Epithelial cell of prostate (primary cell): ENCODE measurements around the gene MINDY1.

ENCODE experiments used
- DNase-seq: peaks from one replicate; pipeline ENCODE4 v3.0.0-alpha.2; 2011; ENCODE audit warnings: low read depth, low spot score
- H3K27ac ChIP-seq: fragments of 450-650 bp; 2 replicates; pipeline ENCODE4 v1.5.1; 2017; ENCODE audit warnings: mild to moderate bottlenecking

Gene MINDY1

DNA sequence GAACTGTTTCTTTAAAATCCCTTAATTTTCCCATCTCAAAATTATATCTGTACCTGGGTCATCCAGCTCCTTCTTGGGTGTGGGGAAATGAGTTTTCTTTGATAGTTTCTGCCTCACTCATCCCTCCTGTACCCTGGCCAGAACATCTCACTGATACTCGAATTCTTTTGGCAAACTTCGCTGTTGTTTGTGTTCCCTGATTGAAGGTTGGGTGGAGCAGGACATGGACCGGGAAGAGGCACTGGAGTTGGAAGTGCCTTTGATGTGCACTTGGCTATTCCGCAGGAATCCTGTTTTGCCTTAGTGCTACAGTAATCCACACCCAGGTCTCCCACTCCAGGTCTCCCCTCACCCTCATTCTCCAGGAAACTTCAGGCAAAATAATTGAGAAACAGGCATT, 11.2 kb downstream of the MINDY1 start:
- no peak overlapping the region for H3K27ac ChIP-seq
- no peak for DNase-seq

DNA sequence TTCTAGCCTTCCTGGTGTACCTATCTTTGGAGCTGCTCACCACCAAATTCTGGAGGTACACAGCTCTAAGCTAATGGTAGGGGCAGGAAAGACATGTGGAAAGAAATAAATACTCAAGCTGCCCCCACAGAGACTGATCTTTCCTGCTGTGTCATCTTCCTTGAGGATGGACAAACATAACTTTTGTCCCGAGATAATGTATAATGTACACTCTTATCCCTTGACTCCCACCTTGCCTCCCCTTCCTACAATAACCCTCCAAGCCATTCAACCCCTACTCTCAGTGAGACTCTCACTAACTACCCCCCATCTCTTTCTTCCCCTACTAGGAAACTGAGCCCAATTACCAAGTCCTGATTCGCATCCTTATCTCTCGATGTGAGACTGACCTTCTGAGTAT, 12.5 kb downstream of the MINDY1 start:
- no peak overlapping the region for H3K27ac ChIP-seq

DNA sequence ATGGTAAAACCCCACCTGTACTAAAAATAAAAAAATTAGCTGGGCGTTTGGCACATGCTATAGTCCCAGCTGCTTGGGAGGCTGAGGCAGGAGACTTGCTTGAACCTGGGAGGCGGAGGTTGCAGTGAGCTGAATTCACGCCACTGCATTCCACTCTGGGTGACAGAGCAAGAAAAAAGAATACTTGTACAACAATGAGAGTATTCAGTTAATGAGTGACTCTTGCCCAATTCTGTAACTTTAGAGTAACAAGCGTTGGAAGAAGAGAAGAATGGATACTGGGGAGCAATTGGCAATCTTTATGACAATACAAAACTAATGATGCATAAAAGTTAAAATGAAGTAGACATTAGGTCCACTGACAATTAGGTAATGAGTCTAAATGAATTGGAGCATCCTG, 14.1 kb downstream of the MINDY1 start:
- H3K27ac ChIP-seq: no peak overlapping the region
- no peak for DNase-seq

More for the DNA sequence above, 12.5 kb downstream of the MINDY1 start:
- no peak for DNase-seq

DNA sequence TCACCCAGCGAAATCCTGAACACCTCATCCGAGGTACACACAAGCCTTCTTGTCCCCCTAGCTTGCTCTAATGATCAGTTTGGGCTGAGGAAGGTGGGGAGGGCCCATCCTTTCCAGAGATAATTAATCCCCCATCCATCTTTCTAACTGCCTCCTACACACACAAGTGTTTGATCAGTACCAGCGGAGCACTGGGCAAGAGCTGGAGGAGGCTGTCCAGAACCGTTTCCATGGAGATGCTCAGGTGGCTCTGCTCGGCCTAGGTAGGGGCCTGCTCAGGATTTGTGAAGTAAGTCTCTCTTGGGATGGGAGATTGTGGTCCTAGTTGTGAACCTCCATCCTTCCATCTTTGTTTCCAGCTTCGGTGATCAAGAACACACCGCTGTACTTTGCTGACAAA, 18.8 kb downstream of the MINDY1 start:
- H3K27ac ChIP-seq: no peak overlapping the region
- DNase-seq: no peak

DNA sequence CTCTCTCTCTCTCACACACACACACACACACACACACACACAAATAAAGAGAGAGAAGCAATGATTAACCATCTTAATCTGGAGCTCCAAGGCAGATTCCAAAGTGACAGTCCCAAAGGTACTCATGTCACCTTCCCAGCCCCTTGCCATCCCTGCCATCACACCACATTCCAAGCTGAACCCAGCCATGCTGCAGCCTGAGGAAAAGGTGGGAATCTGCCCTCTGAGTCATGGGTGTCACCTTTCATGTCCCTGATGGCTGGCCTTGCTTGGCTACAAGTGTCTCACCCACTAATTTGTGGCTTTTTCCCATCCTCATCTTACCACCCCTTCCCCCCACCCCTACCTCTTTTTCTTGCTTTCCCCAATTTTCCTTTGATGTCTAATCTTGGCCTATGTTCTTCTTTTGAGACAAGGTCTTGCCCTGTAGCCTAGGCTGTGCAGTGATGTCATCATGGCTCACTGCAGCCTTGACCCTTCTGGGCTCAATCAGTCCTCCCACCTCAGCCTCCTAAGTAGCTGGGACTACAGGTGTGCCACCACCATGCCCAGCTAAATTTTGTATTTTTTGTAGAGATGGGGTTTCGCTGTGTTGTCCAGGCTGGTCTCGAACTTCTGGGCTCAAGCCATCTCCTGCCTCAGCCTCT, 21.4 kb downstream of the MINDY1 start:
- no peak overlapping the region for H3K27ac ChIP-seq
- no peak for DNase-seq

DNA sequence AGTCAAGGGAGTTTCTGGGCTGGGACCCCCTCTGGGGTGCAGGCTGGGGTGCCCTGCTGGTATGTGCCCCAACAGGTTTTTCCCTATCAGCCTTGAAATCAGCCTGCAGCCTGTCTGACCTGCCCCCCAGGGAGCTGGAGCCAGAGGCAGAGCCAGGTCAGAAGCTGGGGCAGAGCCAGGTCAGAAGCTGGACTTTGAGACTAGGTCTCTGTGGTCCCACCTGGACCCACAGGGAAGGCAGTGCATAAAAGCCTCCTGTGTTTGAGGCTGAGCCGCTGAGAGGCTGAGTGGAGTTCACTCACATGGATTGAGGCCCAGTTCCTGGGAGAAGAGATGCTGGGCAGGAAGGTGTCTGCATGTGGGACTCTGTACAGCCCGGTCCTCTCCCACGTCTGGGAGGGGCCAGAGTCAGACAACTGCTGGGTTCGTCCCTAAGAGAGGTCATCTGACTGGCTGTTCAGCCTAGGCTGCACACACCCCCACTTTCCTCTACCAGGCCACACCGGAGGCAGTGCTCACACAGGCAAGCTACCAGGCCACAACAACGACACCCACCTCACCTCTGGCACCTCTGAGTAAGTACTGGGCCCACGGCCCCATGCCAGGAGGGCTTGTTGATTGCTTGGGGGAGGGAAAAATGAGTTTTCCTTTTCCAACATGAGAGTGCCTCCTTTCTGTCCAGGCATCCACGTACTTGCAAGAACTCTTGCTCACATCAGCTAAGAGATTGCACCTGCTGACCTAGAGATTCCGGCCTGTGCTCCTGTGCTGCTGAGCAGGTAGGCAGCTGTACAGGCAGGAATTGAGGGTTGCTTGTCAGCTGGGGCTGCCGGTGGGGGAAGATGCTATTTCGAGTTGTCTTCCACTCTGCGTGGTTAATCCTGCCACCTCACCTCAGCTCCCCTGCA, 24.6 kb downstream of the MINDY1 start, which contains the start of gene ANXA9:
Gene ANXA9 (plus strand): TSS at position 488 of the 908 bp plus-strand sequence. CDS start 814 bp downstream, outside the sequence.
- no peak for DNase-seq
- peak within 1 kb of the TSS; percentile 84 for H3K27ac ChIP-seq

DNA sequence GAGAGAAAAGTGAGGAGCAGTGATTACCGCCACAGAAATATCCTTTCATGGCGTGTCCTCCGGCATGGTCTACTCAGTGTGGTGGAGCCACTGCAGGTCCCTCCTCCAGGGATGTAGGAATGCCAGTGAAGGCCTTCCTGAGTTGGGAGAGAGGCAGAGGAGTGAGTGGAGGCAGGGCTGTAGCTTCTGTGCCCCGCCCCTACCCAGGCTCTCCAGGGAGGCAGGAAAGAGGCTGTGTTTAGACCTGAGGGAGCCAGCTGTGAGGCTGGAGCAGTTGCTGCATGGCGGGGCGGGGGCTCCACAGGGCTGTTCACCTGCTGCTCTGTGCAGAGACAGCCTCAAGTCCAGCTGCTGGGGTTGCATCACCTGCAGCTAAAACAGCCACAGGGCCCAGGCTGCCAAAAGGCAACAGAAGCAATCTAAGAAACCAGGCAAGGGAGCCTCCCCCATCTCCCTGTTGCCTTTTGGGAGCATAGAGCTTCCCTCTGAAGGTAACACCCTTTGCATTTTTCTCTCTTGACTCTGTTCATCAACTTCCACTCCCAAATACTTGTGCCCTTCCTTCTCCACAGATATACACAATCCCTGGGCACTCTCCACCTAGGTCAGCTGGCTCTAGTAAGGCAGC, 25.4 kb downstream of the MINDY1 start:
- DNase-seq: no peak
- H3K27ac ChIP-seq: peak overlapping the region; percentile 84

DNA sequence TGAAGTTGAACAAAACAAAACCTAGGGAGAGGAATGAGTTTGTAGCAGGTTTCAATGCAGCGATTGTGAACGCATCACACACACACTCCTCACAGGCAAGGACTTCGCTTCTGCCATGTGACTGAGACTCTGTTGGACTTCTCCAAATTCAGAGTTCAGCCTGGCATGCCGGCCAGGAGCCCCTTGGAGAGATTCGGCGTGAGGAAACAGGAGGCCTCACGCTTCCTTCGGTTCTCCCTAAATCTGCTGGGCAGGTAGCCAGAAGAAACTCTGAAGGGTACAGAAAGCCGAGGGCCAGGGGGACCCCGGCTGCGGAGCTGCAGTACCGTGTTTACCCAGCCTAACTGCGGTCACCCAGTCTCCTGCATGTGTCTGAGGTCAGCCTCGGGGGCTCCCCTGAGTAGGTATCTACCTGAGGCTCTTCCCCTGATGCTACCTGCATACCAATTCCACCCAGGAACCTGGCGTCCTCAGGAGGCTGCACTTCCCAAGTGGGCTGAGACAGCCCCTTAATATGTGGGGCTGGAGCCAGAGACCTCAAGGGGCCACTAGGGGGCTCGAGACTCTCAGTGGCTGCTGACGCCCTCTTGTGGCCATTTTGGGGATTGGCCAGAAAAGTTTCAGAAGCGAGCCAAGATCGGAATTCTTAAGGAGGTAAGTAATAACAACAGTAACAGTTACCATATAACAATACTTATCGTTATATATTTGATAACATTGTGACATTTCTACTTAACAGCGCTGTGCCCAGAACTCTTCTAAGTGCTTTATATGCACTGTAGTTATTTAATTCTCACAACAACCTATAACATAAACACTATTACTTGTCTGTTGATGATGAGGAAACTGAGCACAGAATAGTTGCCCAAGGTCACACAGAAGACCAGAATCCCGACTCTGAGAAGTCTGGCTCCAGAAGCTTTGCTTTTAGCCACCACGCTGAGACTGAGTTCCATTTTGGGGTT, 27.3 kb downstream of the MINDY1 start:
- H3K27ac ChIP-seq: no peak overlapping the region
- DNase-seq: no peak

DNA sequence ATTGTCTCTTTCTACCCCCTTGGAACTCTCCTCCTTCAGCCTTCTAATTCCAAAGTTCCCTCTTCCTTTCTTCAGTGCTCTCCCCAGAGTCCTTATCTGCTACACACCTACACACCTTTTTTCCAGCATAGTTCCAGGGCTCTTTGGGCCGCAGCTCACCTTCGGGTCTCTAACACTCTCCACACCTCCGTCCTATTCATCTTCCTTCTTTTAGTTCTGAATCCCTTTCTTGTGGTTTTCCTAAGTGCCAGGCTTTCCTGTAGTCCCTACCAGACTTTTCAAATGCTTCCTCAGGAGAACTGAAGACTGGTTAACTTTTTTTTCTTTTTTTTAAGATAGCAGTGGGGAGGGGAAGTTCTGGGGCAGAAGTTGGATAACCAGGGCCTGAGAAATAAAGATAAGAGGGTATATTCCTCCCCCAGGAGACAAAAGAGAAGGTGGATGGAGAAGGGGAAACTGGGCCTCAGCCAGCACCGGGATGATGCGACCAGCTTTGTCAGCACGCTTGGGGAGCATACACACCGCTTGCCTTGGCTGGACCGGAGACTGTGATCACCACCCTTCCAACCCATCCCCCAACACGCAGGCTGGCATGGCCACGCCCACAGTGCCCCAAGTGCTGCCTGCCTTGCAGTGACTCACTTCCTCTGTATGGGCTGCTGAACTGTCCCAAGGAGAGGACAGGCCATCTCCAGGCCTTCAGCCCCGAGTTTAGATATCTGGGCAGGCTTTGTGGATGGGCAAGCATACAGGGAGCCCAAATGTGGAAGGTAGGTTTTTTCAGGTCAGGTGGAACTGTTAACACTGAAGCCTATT, 29.6 kb downstream of the MINDY1 start:
- peak overlapping the region; percentile 80 for H3K27ac ChIP-seq
- DNase-seq: no peak

DNA sequence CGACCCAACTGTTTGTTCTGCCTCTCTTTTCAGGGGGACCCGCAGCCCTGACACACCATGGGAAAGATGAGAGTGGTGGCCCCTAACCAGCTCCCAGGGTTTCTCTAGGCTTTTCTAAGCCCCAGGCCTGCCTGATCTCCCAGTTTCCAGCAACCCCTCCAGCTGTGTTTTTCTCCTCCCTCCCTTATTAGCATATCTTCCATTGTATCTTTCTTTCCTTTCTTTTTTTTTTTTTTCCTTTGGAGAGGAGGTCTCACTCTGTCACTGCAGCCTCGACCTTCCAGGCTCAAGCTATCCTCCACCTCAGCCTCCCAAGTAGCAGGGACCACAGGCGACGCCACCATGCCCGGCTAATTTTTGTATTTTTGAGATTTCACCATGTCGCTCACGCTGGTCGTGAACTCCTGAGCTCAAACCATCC, 30.3 kb downstream of the MINDY1 start:
- peak overlapping the region; percentile 80 for H3K27ac ChIP-seq
- no peak for DNase-seq

DNA sequence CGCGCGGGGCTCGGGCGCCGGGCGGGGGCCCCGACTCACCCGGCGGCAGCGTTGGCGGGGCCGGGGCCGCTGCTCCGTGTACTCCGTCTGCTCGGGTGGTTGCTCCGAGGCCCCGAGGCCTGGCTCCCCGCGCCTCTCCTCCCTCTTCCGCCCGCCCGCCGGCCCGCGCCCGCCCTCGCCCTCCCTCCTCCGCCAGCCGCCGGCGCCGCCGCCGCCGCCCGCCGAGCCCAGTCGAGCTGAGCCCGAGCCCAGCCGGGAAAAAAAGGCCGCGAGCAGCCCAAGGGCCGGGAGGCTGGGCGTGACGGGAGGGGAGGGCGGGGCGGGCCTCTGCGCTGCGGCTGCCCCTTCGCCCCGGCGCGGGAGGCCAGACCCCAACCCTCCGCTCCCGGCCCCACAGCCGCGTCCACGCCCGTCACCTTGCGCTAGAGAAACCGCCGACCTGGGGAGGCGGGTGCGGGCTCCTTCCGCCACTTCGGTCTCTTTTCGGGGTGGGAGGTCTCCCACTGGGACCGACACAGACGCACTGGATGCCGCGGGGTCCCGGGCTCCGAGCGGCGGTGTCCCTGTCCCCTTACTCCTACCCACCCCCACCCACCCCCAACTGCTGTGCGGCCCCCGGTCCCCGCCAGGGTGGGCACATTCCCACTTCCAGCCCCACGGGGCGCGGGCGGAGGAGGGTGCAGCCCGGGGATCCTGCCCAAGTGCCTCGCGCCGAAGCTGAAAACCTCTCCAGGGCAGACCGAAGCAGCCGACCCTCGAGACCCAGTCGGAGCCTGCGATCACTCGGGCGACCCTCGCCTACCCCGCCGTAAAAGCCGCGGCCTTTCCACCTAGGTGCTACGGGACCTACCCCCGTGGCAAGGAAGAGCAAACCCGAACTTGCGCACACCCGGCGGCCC, 31.9 kb downstream of the MINDY1 start, which contains the start of gene CERS2:
Gene CERS2 (minus strand): TSS at position 256 of the 899 bp plus-strand sequence. CDS start 5,745 bp downstream, outside the sequence.
- peak within 1 kb of the TSS; percentile 60 for H3K27ac ChIP-seq
- DNase-seq: no peak

DNA sequence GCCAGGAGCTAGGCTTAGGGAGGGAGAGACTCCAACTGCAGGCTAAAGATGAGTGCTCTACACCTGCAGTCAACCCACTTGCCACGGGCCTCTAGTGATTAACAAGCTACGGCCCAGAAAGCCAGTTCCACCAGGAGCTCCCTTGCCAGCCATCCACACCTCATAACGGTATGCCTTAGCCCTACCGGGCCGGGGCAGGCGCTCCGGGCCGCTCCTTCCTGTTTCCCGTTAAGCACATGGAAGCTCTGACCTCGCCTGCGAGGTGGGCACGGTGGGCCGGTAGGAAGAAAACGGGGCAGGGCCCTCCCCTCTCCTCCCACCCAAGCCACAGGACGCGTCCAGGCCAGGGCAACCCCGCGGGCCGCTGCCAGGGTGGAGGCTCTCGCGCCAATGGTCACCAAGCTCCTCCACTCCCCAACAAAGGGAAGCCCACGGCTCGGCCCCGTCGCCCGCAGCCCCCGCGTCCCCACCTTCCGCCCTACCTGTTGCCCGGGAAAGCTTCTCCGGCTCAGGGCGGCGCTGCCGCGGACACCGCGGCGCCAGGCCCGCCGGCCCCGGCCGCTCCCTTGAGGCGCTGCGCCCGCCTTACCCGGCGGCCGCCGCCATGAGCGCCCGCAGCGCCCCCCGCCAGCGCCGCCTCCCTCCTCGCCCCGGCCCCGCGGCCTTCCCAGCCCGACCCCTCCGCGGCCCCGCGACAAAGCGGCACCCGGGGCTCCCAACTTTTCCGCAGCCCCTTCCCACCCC, 32.7 kb downstream of the MINDY1 start:
- DNase-seq: no peak
- H3K27ac ChIP-seq: peak overlapping the region; percentile 60

DNA sequence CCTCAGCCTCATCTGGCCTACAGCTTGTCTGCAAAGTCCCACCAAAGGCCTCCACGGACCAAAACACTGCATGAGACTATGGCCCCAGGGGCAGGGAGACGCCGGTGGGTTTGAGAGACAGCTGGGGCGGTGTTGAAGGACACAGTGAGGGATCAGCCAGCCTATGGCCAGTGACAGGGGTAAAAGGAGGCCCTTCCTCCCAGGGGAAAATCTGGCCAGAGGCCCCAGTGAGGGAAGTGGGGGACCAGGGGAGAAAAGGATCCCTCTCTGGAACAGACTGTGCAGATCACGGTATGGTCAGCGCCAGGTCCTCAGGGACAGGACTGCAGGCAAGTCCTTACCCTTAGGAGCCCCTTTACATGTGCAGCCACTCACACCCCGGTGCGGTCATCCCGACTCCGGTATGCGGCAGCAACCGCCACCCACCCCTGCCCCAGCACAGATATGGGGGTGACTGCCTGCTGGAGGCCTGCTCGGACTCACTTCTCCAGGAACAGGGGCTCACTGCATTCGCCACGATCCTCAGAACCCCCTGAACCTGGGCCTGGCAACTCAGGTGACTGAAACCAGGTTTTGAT, 33.4 kb downstream of the MINDY1 start:
- DNase-seq: no peak
- peak overlapping the region; percentile 60 for H3K27ac ChIP-seq

DNA sequence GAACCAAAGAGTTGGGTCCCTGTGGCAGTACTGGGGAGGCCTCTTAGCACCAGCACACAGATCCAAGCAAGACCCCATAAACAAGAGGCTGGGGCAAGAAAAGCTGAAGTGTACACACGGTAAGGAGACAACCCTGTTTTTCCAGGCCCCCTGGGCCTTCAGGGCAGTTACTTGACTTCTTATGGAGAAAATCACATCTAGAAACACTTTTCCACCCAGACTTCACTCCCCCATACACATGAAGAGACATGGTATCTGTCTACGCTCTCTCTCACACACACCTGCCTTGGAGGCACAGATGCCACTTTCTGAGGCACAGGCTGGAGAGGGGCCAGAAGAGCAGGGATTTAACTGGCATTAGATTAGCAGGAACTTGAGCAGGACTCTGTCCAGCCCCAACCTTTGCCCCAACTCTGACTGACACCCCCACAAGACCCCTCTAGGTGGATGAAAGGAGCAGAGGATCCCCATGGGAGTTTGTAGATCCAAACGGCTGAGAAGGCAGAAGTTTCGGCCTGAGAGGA, 34.2 kb downstream of the MINDY1 start:
- DNase-seq: no peak
- no peak overlapping the region for H3K27ac ChIP-seq

DNA sequence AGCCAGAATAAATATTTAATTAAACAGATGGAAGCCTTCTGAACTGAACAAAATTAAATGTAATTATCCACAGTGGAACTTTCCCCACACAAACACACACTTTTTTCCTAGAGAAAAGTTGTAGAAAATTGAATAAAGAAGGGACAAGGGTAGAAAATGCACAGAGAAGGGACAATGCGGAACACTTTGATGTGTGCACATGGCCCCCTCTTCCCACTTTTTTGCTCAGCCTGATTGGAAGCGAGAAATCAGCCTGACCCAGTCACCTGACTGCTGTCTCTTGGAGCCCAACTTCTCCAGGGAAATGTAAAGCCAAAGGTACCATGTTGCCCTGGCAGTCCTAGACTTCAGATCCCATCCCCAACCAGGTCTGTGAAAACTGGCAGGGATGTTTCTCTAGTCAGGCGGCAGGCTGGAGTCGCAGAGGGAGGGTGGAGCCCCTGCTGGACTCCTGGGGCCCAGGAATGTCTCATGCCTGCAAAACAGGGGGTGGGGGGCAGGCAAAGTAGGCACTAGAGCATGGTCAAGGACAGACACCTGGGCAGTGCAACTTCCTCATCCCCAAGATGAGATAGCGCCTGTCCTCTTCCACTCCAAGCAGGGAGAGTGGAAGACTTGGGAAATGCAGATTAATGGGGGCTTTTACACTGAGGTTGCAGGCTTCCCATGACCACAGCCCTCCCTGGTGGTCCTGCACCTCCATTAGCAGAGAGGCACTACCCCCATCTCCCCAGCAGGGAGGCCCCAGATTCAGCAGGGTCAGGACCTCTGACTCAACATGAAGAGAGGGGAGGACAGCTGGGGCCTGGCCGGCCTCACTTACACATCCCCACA, 34.9 kb downstream of the MINDY1 start:
- DNase-seq: no peak
- no peak overlapping the region for H3K27ac ChIP-seq
